ENCODE measurements around the gene RAPGEF3.

The RAPGEF3 gene

GRCh38 chr12:47763481-47764346 lies 5.0 kb upstream of the RAPGEF3 start:
- Histone ChIP-seq H3K4me3 (ENCODE audit: low read depth, low read length) (no peak overlapping the region), H3K27ac (peak overlapping the region; percentile 58), H3K36me3 (no peaks in the 10 kb centered on the region), H3K9me3 (ENCODE audit: severe bottlenecking) (no peaks in the 10 kb centered on the region), H3K27me3 (ENCODE audit: insufficient read depth, low read depth, severe bottlenecking) (no peaks in the 10 kb centered on the region)
- no peak for DNase-seq
- no peak for TF ChIP-seq CTCF (IDR thresholded peaks at IDR 0.05; ENCODE audit: low read depth, low read length)

- Histone ChIP-seq H3K4me3 (ENCODE audit: low read depth, low read length) (peak overlapping the region; percentile 6; the same call in 1 of the 2 replicates), H3K27ac (peak overlapping the region; percentile 58), H3K27me3 (ENCODE audit: insufficient read depth, low read depth, severe bottlenecking) (no peaks in the 10 kb centered on the region), H3K9me3 (ENCODE audit: severe bottlenecking) (no peaks in the 10 kb centered on the region), H3K36me3 (no peaks in the 10 kb centered on the region)
- TF ChIP-seq CTCF (IDR thresholded peaks at IDR 0.05; ENCODE audit: low read depth, low read length): no peak
- DNase-seq: peak; percentile 44
Observed at GRCh38 chr12:47762850-47763465, 4.3 kb upstream of the RAPGEF3 start.

- DNase-seq: no peak
- Histone ChIP-seq H3K9me3 (ENCODE audit: severe bottlenecking) (no peaks in the 10 kb centered on the region), H3K27me3 (ENCODE audit: insufficient read depth, low read depth, severe bottlenecking) (no peaks in the 10 kb centered on the region), H3K36me3 (no peaks in the 10 kb centered on the region), H3K4me3 (ENCODE audit: low read depth, low read length) (peak overlapping the region; percentile 65), H3K27ac (no peak overlapping the region)
- TF ChIP-seq CTCF (IDR thresholded peaks at IDR 0.05; ENCODE audit: low read depth, low read length): no peak
Observed at GRCh38 chr12:47758584-47758833, 171 bp downstream of the RAPGEF3 start.

GRCh38 chr12:47757840-47758583 lies 668 bp downstream of the RAPGEF3 start:
- H3K4me3 ChIP-seq (ENCODE audit: low read depth, low read length): no peak overlapping the region; the same call in 1 of the 2 replicates

GRCh38 chr12:47757364-47757839 lies 1.3 kb downstream of the RAPGEF3 start:
- Histone ChIP-seq H3K36me3 (no peaks in the 10 kb centered on the region), H3K27me3 (ENCODE audit: insufficient read depth, low read depth, severe bottlenecking) (no peaks in the 10 kb centered on the region), H3K27ac (no peak overlapping the region), H3K9me3 (ENCODE audit: severe bottlenecking) (no peaks in the 10 kb centered on the region), H3K4me3 (ENCODE audit: low read depth, low read length) (no peak overlapping the region)
- no peak for TF ChIP-seq CTCF (IDR thresholded peaks at IDR 0.05; ENCODE audit: low read depth, low read length)
- DNase-seq: no peak

More at GRCh38 chr12:47757840-47758583, 668 bp downstream of the RAPGEF3 start:
- Histone ChIP-seq H3K27me3 (ENCODE audit: insufficient read depth, low read depth, severe bottlenecking) (no peaks in the 10 kb centered on the region), H3K36me3 (no peaks in the 10 kb centered on the region), H3K27ac (no peak overlapping the region), H3K9me3 (ENCODE audit: severe bottlenecking) (no peaks in the 10 kb centered on the region)
- no peak for TF ChIP-seq CTCF (IDR thresholded peaks at IDR 0.05; ENCODE audit: low read depth, low read length)
- no peak for DNase-seq
